SU-DHL-6 (cell line): Measurements from ENCODE around the gene ARHGAP26.

ENCODE experiments used
- CTCF ChIP-seq: fragments of 200-600 bp; sonication (generic); IDR thresholded peaks from one replicate; pipeline ENCODE4 v1.5.1; 2017; ENCODE audit warnings: antibody characterized with exemption, mild to moderate bottlenecking, low read length, moderate library complexity; ENCODE audit not compliant: insufficient read depth, poor library complexity, severe bottlenecking
- EZH2phosphoT487 ChIP-seq: fragments of 200-600 bp; sonication (generic), shearing (Covaris generic); conservative IDR thresholded peaks from 2 replicates; pipeline ENCODE4 v1.6.1; 2018; ENCODE audit warnings: mild to moderate bottlenecking, antibody characterized with exemption, low read length, moderate library complexity, mixed read lengths

DNA sequence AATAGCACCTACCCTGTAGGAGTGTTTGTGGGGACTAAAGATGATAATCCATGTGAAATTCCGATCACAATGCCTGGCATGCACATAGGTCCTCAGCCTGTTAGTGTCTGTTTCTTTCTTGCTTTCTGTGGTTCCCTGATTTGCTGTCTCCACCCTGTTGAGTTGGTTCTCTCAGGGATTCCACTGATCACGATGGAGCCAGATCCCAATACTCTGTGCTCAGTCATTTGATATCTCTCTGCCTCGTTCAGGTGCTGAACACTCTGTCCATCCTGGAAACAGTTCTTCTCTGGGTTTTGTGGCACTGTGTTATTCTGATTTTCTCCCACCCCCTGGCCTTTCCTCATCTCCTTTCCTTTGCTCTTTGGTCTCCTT, 60.8 kb downstream of the ARHGAP26 start:
- TF ChIP-seq EZH2phosphoT487 (no peak), CTCF (no peak)
